K562 (cell line): ENCODE results near the gene HAGHL. TPM values are rescaled to one million over a fixed set of nuclear protein-coding genes. Genes with fewer than 3 reads are reported as not detected.

ENCODE experiments used
- CHD1 ChIP-seq: fragments of 200-600 bp; sonication (generic); IDR thresholded peaks from one replicate; pipeline ENCODE4 v1.6.1; 2012; ENCODE audit warnings: mild to moderate bottlenecking, moderate library complexity, low read length, inconsistent platforms
- CSDE1 ChIP-seq, 2 experiments: fragments of 450-650 bp; IDR thresholded peaks; 2 replicates each; pipeline ENCODE4 v1.6.1; 2016; ENCODE audit warnings: mild to moderate bottlenecking in 1 of 2
- HCFC1 ChIP-seq: IDR thresholded peaks from 2 replicates; pipeline ENCODE4 v1.6.1; 2012; ENCODE audit warnings: low read depth, low read length, improper control_type of control experiment
- HDAC1 ChIP-seq, 2 experiments: fragments of 450-650 bp; IDR thresholded peaks; 2 replicates each; pipeline ENCODE4 v1.6.1; 2016 to 2017; ENCODE audit warnings: inconsistent platforms in 1 of 2, mild to moderate bottlenecking in 1 of 2, moderate library complexity in 1 of 2
- HEY1 ChIP-seq: fragments of 250-450 bp; sonication (Bioruptor Pico); IDR thresholded peaks from 2 replicates; pipeline ENCODE4 v1.5.0; 2020; ENCODE audit warnings: mild to moderate bottlenecking, moderate library complexity, borderline replicate concordance
- HMG20A ChIP-seq: fragments of 450-650 bp; formaldehyde crosslinking; conservative IDR thresholded peaks from 2 replicates; pipeline ENCODE4 v1.4.0; 2020; ENCODE audit warnings: mild to moderate bottlenecking, mixed read lengths
- HNRNPLL ChIP-seq: fragments of 200-400 bp; formaldehyde crosslinking; IDR thresholded peaks from 2 replicates; pipeline ENCODE4 v1.6.1; 2017; ENCODE audit warnings: low read length, low read depth, mild to moderate bottlenecking; ENCODE audit not compliant: poor library complexity, severe bottlenecking
- L3MBTL2 ChIP-seq: fragments of 450-650 bp; IDR thresholded peaks from 2 replicates; pipeline ENCODE4 v1.6.1; 2016; ENCODE audit warnings: mild to moderate bottlenecking, moderate library complexity
- NFIC ChIP-seq: fragments of 450-650 bp; IDR thresholded peaks from 2 replicates; pipeline ENCODE4 v1.6.1; 2017; ENCODE audit warnings: mild to moderate bottlenecking, inconsistent platforms
- NR2F6 ChIP-seq: fragments of 450-650 bp; formaldehyde crosslinking; IDR thresholded peaks from 2 replicates; pipeline ENCODE4 v1.4.0; 2020; ENCODE audit warnings: mild to moderate bottlenecking
- OTX1 ChIP-seq: fragments of 450-650 bp; formaldehyde crosslinking; IDR thresholded peaks from 2 replicates; pipeline ENCODE4 v1.4.0; 2022; ENCODE audit warnings: mild to moderate bottlenecking
- PCBP1 ChIP-seq: fragments of 200-400 bp; formaldehyde crosslinking; IDR thresholded peaks from 2 replicates; pipeline ENCODE4 v1.6.1; 2018; ENCODE audit warnings: mild to moderate bottlenecking, low read depth, low read length; ENCODE audit not compliant: poor library complexity, severe bottlenecking
- RAD21 ChIP-seq, 2 experiments: fragments of 250-450 bp in 1 of 2; fragments of 450-650 bp in 1 of 2; sonication (Bioruptor Pico) in 1 of 2; formaldehyde crosslinking in 1 of 2; IDR thresholded peaks in 1 of 2; conservative IDR thresholded peaks in 1 of 2; 2 replicates each; pipeline versions ENCODE4 v1.4.0 to v1.8.0; 2020 to 2022; ENCODE audit warnings: mild to moderate bottlenecking in 2 of 2, moderate library complexity in 1 of 2
- RBM34 ChIP-seq: fragments of 200-400 bp; formaldehyde crosslinking; IDR thresholded peaks from 2 replicates; pipeline ENCODE4 v1.6.1; 2018; ENCODE audit warnings: low read length, borderline replicate concordance; ENCODE audit not compliant: insufficient read depth
- SMARCE1 ChIP-seq: fragments of 450-650 bp; IDR thresholded peaks from 2 replicates; pipeline ENCODE4 v1.7.1; 2016; ENCODE audit warnings: mild to moderate bottlenecking
- TAF9B ChIP-seq: fragments of 450-650 bp; IDR thresholded peaks from 2 replicates; pipeline ENCODE4 v1.6.1; 2018; ENCODE audit warnings: mild to moderate bottlenecking; ENCODE audit not compliant: partially characterized antibody
- YBX1 ChIP-seq: fragments of 450-650 bp; IDR thresholded peaks from 2 replicates; pipeline ENCODE4 v1.7.1; 2016; ENCODE audit warnings: mild to moderate bottlenecking
- ZNF212 ChIP-seq: fragments of 450-650 bp; formaldehyde crosslinking; IDR thresholded peaks from 2 replicates; pipeline ENCODE4 v1.4.0; 2020; ENCODE audit warnings: mild to moderate bottlenecking
- ZZZ3 ChIP-seq: fragments of 450-650 bp; IDR thresholded peaks from 2 replicates; pipeline ENCODE4 v1.6.1; 2016; ENCODE audit warnings: antibody characterized with exemption, mild to moderate bottlenecking, moderate library complexity
- polyA plus RNA-seq, 8 experiments: library from polyadenylated mRNA; depleted of rRNA in 4 of 8; stranded (reverse) in 5 of 8; unstranded in 3 of 8; fragments of >200 nt; fragmentation: Nextera tagmentation in 2 of 8; fragmentation: Illumina TruSeq in 1 of 8; extraction: Ambion mirVana in 2 of 8; extraction: Trizol in 1 of 8; gene quantifications; 2 replicates each; pipeline versions ENCODE4 v1.2.1 to v1.2.3, GENCODE V29; 2011 to 2014; ENCODE audit warnings: inconsistent platforms in 1 of 8, missing spikeins in 1 of 8
- total RNA-seq, 7 experiments: library from RNA; depleted of rRNA in 6 of 7; stranded (reverse); fragments of >200 nt in 6 of 7; fragmentation: Illumina TruSeq in 2 of 7; extraction: Trizol in 2 of 7; gene quantifications; 2 replicates each; pipeline versions ENCODE4 v1.2.1 to v1.2.3, GENCODE V29; 2011 to 2021; ENCODE audit warnings: low replicate concordance in 1 of 7
- TF ChIP-seq, protein P1 (sequence below), 2 experiments: fragments of 450-650 bp in 1 of 2; IDR thresholded peaks; 2 replicates each; pipeline ENCODE4 v1.6.1; 2011 to 2017; ENCODE audit warnings: low read depth in 2 of 2, antibody characterized with exemption in 1 of 2, borderline replicate concordance in 1 of 2, low read length in 1 of 2, mild to moderate bottlenecking in 1 of 2, mixed read lengths in 1 of 2; ENCODE audit not compliant: control insufficient read depth in 1 of 2
- TF ChIP-seq, protein P2 (sequence below): fragments of 250-450 bp; sonication (Bioruptor Pico); IDR thresholded peaks from 2 replicates; pipeline ENCODE4 v1.4.0; 2020; ENCODE audit warnings: mild to moderate bottlenecking, moderate library complexity
- TF ChIP-seq, protein P3 (sequence below): fragments of 450-650 bp; formaldehyde crosslinking; IDR thresholded peaks from 2 replicates; pipeline ENCODE4 v1.4.0; 2020; ENCODE audit warnings: mild to moderate bottlenecking
- TF ChIP-seq, protein P4 (sequence below): sonication (generic); formaldehyde crosslinking; IDR thresholded peaks from 2 replicates; pipeline ENCODE4 v1.8.0; 2022; ENCODE audit warnings: missing genetic modification reagents, mild to moderate bottlenecking, moderate library complexity, borderline replicate concordance

Gene HAGHL
- total and polyA plus RNA-seq, 9 of the 15 experiments (the other 6 are each of a cell fraction or from before 2014, with no cell fraction given) = 0.31 to 83.4 (median 20.7) TPM

DNA sequence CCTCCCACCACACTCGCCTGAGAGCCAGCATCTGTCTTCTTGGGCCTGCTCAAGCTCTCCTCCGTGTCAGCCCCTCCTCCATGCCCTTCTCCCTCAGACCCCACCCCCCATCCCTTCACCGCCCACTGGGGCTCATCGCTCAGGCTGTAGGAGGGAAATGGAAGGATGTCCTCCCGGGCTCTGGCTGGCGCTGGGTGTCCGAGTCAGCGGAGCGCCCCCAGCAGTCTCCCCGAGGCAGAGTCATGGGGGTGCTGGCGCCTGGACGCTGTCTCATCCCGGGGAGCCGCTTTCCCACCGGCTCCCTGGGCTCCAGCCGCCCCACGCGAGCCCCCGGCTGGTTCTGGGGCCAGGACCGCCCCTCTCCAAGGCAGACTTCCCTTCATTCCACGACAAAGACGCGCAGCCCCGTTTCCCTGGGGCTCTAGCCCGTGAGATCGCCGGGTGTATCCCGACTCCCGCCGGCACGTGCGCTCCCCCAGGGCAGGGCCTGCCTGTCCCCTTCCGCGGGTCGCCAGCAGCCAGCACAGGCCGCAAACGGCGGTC lies 6.4 kb upstream of the HAGHL start (continued):
- TF ChIP-seq HMG20A (CRISPR knock-in tag) (no peak), NFIC (no peak), HEY1 (CRISPR knock-in tag) (no peak), HCFC1 (no peak), OTX1 (CRISPR knock-in tag) (no peak), CHD1 (no peak), HNRNPLL (no peak), RBM34 (no peak), ZNF212 (CRISPR knock-in tag) (no peak), L3MBTL2 (no peak), TAF9B (no peak), YBX1 (no peak), CSDE1 (IDR thresholded peaks at IDR 0.05) (no peak), RAD21 (CRISPR knock-in tag; conservative IDR thresholded peaks at IDR 0.05 in 1 of 2, IDR thresholded peaks at IDR 0.05 in 1 of 2) (0 out of 4 replicates have a peak, but pooled peaks of 1 of the 2 experiments have one; percentile 8), HDAC1 (IDR thresholded peaks at IDR 0.05) (0 out of 4 replicates have a peak, but pooled peaks of 1 of the 2 experiments have one; percentile 63), SMARCE1 (0 out of 2 replicates have a peak, but pooled peaks have one; percentile 22), PCBP1 (no peak), NR2F6 (CRISPR knock-in tag) (no peak), ZZZ3 (no peak)
- TF ChIP-seq, protein P1, sequence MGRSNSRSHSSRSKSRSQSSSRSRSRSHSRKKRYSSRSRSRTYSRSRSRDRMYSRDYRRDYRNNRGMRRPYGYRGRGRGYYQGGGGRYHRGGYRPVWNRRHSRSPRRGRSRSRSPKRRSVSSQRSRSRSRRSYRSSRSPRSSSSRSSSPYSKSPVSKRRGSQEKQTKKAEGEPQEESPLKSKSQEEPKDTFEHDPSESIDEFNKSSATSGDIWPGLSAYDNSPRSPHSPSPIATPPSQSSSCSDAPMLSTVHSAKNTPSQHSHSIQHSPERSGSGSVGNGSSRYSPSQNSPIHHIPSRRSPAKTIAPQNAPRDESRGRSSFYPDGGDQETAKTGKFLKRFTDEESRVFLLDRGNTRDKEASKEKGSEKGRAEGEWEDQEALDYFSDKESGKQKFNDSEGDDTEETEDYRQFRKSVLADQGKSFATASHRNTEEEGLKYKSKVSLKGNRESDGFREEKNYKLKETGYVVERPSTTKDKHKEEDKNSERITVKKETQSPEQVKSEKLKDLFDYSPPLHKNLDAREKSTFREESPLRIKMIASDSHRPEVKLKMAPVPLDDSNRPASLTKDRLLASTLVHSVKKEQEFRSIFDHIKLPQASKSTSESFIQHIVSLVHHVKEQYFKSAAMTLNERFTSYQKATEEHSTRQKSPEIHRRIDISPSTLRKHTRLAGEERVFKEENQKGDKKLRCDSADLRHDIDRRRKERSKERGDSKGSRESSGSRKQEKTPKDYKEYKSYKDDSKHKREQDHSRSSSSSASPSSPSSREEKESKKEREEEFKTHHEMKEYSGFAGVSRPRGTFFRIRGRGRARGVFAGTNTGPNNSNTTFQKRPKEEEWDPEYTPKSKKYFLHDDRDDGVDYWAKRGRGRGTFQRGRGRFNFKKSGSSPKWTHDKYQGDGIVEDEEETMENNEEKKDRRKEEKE (IDR thresholded peaks at IDR 0.05; ENCODE audit: borderline replicate concordance in 1 of 2, control insufficient read depth in 1 of 2, low read depth in 2 of 2, low read length in 1 of 2) = no peak
- TF ChIP-seq, protein P2, sequence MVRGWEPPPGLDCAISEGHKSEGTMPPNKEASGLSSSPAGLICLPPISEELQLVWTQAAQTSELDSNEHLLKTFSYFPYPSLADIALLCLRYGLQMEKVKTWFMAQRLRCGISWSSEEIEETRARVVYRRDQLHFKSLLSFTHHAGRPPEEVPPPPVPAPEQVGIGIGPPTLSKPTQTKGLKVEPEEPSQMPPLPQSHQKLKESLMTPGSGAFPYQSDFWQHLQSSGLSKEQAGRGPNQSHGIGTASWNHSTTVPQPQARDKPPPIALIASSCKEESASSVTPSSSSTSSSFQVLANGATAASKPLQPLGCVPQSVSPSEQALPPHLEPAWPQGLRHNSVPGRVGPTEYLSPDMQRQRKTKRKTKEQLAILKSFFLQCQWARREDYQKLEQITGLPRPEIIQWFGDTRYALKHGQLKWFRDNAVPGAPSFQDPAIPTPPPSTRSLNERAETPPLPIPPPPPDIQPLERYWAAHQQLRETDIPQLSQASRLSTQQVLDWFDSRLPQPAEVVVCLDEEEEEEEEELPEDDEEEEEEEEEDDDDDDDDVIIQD (CRISPR knock-in tag) = no peak
- TF ChIP-seq, protein P3, sequence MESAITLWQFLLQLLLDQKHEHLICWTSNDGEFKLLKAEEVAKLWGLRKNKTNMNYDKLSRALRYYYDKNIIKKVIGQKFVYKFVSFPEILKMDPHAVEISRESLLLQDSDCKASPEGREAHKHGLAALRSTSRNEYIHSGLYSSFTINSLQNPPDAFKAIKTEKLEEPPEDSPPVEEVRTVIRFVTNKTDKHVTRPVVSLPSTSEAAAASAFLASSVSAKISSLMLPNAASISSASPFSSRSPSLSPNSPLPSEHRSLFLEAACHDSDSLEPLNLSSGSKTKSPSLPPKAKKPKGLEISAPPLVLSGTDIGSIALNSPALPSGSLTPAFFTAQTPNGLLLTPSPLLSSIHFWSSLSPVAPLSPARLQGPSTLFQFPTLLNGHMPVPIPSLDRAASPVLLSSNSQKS (CRISPR knock-in tag) = no peak
- TF ChIP-seq, protein P4, sequence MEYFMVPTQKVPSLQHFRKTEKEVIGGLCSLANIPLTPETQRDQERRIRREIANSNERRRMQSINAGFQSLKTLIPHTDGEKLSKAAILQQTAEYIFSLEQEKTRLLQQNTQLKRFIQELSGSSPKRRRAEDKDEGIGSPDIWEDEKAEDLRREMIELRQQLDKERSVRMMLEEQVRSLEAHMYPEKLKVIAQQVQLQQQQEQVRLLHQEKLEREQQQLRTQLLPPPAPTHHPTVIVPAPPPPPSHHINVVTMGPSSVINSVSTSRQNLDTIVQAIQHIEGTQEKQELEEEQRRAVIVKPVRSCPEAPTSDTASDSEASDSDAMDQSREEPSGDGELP (CRISPR knock-in tag) = peak; percentile 61
